HG03066 (cell line): ENCODE data around the gene ANKRD2.
A peak's percentile ranks its signal among the peaks of the same experiment; 100 is the strongest.

Experiments used
- ATAC-seq: cut with Tn5 transposase; IDR thresholded peaks from one replicate; pipeline ENCODE4 v1.9.1; 2021; ENCODE audit warnings: low read depth; ENCODE audit not compliant: unreplicated experiment

ANKRD2 gene

GRCh38 chr10:97632949-97633884 lies 60.6 kb downstream of the ANKRD2 start, which contains the start of gene MORN4:
Gene MORN4 (minus strand): TSS chr10:97633500. CDS start chr10:97619653, 13,847 bp downstream.
- peak; percentile 99 for ATAC-seq
